A204.1 (cell line): ENCODE measurements around the gene INSIG2.

Experiments
- FAIRE-seq: peaks from 2 replicates; lab custom pipeline; 2012; peaks lifted over from hg19 to GRCh38; lab: Jason Lieb, UNC

Gene INSIG2

DNA sequence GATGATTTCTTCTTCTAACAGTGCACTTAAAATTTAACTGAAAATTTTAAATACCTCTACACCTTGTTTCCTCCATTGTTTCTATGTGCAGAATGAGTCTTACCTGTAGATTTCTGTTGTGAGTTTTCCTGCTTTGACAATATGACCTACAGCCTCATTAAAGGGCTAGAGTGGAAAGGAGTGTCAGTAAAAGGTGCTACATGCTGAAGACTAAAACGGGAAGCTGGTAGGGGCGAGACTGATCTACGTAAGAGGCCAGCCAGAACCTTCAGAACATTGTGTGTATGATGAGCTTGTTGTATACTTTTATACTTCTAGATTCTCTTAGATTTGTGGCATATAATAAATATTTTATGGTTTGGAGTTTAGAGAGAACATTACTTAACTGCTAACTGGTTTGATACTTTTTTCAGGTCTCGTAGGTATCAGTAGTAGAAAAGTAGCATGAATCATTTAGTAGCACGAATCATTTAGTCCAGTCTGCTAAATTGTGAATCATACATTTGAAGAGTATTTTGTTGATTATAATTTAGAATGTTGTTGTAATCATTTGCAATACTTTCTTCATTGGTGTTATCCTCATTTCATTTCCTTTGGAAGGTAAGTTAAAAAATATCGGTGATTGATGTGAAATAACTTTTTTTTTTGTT lies 14.3 kb downstream of the INSIG2 start:
- no peak for FAIRE-seq

DNA sequence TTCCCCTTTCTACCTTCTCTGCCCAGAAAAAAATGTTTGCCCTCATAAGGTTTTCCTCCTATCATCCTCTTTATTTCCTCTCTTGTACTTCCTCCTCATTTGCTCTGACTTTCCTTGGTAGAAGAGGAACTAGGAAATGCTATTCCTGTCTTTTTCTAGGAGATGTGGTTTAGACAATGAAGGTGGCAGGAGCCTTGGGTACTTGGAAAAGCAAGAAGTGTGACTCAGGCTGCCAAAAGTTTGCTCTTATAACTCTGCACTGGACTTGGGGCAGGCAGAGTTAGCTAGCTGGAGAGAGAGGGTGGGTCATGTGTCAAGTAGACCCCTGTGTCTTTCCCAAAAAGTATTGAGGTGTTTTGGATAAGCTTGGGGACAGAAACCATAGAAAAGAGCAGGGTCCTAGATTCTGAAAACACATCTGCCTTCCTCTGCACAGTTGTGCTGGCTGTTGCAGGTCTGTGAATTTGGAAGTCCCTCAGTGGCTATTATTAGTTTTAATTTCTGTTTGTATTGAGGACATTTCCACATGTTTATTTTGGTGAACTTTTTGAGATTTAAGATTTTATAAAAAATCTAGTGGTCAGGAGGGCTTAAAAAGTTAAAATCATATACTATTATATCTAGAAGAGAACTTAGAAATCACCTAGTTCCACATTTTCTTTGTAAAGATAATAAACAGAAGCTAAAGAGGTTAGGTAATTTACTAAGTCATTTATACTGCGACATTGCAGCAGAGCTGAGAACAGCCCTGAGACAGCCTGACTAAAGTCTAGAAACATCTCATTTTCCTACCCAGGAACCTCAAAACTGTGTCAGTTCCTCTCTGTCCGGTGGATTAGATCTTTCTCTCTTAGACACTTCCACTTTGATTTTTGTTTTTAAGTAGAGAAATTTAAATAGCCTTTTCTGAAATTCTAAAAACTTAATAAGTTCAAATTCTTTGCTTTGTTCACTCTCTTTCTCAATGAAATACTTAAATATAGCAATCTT lies 16.0 kb downstream of the INSIG2 start:
- no peak for FAIRE-seq

GRCh38 chr2:118105497-118105896 lies 17.2 kb downstream of the INSIG2 start:
- no peak for FAIRE-seq

DNA sequence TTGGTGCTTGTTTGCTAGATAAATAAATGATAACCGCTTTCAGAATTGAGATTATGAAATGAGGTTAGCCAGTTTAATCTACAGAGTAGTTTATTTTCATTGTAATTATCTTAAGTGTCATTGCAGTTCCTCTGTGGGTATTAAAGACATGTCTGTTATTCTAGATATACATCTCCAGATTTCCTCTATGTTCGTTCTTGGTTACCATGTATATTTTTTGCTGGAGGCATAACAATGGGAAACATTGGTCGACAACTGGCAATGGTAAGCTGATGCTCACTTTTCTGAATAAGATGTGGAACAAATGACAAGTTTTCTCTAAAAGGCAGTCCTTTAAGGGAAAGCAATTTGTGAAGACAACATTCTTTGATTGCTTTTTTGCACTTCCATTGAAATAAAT lies 18.7 kb downstream of the INSIG2 start:
- FAIRE-seq = no peak

- no peak for FAIRE-seq
Measured at GRCh38 chr2:118110310-118110709, 22.0 kb downstream of the INSIG2 start.

DNA sequence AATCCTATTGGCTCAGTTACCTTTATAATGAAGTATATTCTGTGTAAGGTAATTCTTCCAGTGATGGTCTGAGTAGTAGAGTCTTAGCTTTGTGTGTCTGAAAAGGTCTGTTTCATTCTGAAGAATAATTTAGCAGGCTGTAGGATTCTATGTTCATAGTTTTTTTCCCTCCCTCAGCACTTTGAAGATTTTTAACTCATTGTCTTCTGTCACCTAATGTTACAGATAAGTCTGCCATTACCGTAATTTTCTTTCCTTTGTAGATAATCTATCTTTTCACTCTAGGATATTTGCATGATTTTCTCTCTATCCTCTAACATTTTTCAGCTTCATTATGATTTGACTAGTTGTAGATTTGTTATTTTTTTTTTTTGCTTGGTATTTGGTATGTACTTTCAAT lies 22.7 kb downstream of the INSIG2 start:
- no peak for FAIRE-seq

GRCh38 chr2:118112771-118113334 lies 24.6 kb downstream of the INSIG2 start:
- FAIRE-seq = no peak

- FAIRE-seq = no peak
Measured at GRCh38 chr2:118114863-118115262, 26.6 kb downstream of the INSIG2 start.

DNA sequence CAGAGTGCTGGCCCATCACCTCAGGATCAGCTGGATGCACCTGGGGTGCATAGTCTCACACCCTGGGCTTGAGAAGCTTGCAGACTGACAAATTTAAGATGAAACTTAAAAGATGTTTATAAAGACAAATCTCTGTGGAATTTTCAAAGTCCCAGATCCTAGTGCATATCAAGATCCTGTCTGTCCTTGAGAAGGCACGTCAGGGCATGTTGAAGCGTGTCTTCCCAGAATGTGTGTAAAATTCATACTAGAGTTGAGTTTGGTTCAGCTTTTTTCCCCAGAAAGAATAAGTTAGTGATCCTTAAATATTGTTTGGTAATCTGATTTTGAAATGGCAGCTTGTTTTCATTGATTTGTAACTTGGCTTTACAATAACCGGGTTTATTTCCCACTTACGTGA lies 27.5 kb downstream of the INSIG2 start:
- no peak for FAIRE-seq

DNA sequence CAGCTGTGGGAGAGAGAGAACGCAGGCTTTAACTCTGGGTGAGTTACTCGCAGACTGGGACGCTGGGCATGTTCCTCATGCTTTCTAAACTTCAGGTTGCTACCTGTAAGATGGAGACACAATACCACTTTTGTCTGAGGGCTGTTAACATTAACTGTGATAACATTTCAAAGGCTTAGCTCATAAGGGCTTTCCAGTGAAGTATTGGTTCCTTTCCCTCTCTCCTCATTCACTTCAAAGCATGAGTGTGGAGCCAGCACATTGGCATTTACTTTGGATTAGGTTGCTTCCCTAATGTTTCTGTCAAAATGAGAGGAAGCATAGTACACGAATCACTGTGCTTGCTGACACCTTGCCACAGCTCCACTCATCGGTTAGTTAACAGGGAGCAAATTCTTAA lies 30.2 kb downstream of the INSIG2 start:
- FAIRE-seq = no peak

DNA sequence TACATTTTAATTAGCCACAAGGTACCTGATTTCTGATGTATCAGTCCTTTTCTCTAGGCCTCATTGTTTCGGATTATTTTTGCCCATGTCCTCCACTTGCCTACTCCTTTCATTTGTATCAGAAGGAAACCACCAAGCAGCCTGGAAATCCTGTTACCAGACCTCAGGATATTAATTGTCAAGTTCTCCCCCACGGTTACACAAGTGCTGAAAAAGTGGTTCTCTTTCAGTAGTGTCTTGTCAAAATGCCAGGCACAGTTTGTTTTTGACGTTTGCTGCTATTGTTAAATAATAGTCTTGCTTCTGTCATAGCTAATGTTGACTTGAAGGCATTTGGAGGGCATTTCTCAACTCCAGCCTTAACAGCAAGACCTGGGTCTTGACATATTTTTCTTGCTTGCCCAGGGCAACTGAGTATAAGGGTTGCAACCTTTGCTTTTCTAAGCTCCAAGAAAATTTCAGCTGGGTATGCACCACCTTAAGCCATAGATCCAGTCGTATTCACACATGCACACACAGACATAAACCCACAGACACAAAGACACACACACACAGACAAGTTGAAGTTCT lies 31.0 kb downstream of the INSIG2 start:
- no peak for FAIRE-seq

DNA sequence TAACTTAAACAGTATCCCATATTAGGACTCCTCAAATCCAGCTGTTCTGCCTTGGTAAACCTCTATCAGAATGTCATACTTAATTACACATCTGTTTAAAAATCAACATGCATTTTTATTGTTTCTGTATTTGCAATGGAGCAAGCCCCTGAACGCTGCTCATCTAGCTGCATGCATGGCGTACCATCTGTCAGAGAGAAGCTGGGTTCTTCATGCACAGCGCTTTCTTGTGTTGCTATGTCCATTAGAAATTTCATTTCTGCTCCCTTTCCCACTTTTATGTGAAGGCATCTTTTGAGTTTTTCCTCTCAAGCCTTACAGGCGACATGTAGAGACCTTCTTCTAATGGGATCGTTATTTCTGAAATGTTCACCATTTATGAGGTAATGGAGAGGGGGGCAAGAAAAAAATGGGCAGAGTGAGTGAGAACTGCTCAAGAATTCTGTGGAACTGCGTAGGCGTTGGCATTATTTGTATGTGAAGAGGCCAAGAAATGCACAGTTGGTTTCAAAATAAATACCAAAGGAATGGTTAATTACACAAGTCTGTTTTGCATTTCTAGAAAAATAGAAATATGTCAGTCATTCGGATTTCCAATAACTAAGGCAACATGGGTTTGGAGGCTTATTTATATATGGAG lies 31.6 kb downstream of the INSIG2 start:
- FAIRE-seq = no peak

DNA sequence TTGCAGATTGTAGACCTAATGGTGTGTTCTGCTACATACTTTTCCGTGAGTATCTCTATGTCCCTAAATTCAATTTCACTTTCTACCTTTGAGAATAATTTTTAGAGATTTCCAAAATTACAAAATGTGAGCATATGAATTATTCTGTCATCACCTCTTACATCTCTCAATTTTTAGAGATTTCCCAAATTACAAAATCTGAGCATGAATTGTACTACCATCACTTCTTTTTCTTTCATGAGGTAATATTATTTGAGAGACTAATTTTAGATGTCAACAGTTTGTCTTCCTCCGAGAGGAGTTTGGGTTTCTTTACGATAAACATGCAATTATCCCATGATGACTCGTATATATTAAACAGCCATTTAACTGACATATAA lies 32.1 kb downstream of the INSIG2 start:
- no peak for FAIRE-seq

DNA sequence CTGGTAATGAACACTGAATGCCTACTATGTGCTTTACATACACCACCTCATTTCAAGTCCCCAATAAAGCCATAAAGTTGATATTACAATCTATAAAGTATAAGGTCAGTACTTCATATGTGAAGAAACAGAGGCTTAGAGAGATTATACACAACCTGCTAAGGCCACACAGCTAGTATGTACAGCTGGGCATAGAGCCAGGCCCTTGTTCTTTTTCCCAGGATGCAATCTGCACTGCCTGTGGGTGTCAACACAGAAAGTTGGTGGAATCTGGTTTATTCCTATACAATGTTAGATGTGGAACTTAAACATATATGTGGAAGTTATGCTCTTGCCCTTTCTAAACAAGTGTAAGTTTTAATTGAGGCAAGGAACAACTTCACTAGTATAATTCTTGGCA lies 32.8 kb downstream of the INSIG2 start:
- no peak for FAIRE-seq

- FAIRE-seq = no peak
Measured at GRCh38 chr2:118121986-118122524, 33.8 kb downstream of the INSIG2 start.

DNA sequence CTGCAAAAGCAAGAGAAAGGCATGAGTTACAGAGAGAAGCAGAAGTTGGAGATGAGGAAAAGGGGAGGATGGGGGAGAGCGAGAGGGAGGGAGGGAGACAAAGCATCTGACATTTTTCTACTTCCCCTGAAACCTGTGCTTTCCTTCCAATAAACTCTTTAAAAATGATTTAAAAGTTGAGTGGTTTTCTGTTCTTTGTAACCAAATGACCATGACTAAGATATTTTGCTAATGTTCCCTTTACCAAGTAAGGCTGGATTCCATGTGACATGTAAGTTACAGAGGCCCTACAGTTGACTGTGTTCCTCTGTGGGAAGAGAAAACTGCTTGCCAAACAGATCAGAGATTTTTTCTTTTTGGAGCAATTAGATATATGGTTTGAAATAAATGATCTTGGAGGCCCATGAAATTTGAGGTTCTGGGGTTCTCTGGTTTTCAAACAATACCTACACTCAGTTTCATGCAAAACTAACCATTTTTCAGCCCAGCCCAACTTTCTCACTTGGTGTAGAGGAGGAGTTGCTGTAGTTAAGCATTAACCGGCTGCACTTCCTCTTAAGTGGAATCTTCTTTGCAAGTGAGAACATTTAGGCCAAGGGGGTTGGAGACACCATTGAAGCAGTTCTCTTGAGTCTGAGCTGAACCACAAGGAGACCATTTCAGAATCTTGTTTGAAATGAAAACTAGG lies 34.5 kb downstream of the INSIG2 start:
- FAIRE-seq = no peak

GRCh38 chr2:118123561-118124232 lies 35.4 kb downstream of the INSIG2 start:
- no peak for FAIRE-seq

- FAIRE-seq = no peak
Measured at GRCh38 chr2:118124288-118124891, 36.1 kb downstream of the INSIG2 start.

DNA sequence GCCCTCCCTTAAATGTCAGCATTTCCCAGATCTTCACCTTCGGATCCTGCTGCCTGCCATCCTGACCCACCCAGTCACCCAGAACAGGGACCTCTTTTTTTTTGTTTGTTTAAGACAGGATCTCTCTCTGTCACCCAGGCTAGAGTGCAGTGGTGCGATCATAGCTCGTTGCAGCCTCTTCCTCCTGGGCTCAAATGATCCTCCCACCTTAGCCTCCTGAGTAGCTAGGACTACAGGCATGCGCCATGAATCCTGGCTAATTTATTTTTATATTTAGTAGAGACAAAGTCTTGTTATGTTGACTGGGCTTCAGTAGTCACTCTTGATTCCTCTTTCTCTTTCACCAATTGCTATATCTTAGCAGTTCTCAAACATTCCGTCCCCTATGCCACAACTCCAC lies 39.0 kb downstream of the INSIG2 start:
- FAIRE-seq = no peak

DNA sequence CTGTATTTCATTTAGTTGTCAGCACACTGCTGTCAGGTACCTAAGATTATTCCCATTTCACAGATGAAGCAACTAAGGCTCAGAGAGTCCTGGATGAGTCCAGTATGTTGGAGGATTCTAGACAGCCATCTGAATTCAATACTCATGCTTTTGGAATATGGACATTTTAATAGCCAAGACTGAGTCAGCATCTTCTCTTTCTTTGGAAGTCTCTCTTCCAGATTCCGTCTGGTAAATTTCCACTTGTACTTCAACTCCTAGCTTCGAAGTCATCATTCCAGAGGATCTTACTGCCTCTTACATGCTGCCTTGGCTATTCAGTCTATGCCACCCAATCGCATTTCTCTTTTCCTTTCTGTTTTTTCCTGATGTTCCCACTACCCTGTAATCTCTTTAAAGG lies 40.6 kb downstream of the INSIG2 start:
- no peak for FAIRE-seq

DNA sequence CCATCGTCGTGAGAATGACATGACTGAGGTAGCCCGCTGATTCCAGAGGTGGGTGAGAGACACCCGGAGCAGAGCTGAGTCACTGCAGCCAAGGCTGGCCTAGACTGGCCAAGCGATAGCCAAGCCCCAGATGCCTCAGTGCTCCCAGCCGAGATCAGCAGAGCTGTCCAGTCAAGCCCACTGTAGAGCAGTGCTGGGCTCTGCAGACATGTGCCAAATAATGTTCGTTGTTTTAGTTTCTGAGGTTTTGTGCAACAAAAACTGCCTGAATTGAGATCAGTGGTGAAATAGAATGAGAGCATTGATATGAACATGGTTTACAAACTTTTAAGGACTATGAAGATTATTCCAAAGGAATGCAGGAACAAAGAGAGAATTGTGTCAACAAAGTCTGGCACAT lies 42.1 kb downstream of the INSIG2 start:
- no peak for FAIRE-seq
